ENCODE results near the gene UBE2D2.
"Not testable (repeated sequence)": the region's sequence is repeated elsewhere in the genome, so short reads cannot be mapped to it uniquely, and the experiment has no call there.

Gene UBE2D2

GRCh38 chr5:139527896-139528467 is 33.2 kb upstream of the UBE2D2 start:
- Mint-ChIP-seq H3K36me3 (peaks cover 13% of the 10 kb centered on the region), H3K4me3 (peak overlapping the region; percentile 44), H3K4me1 (peaks cover 41% of the 10 kb centered on the region)
- not testable (repeated sequence) for H3K27me3 Mint-ChIP-seq, H3K27ac Mint-ChIP-seq, ATAC-seq, H3K9me3 Mint-ChIP-seq

GRCh38 chr5:139528695-139529094 is 32.4 kb upstream of the UBE2D2 start:
- not testable (repeated sequence) for H3K27me3 Mint-ChIP-seq, H3K4me3 Mint-ChIP-seq, ATAC-seq, H3K9me3 Mint-ChIP-seq, H3K27ac Mint-ChIP-seq
- peaks cover 13% of the 10 kb centered on the region for H3K36me3 Mint-ChIP-seq
- H3K4me1 Mint-ChIP-seq: peaks cover 37% of the 10 kb centered on the region

DNA sequence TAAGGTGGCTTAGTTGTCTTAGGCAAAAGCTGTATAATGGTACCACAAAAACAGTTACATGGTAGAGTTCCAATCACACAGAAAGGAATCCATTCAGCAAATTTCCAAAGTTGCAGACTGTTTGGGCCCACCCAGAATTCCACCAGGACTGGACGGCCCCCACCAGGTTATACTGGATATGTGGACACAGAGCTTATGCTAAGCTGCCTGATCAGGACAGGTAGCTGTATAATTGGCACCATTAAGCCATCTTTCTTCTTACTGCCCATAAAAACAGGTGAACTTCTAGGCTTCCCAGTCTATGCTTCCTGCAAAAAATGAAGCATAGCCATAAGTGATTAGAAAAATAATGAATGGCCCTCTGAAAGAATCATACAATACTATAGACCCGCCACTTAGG is 31.1 kb upstream of the UBE2D2 start:
- H3K4me3 Mint-ChIP-seq, H3K27ac Mint-ChIP-seq, H3K9me3 Mint-ChIP-seq, ATAC-seq, H3K27me3 Mint-ChIP-seq: not testable (repeated sequence)
- peaks cover 23% of the 10 kb centered on the region for H3K4me1 Mint-ChIP-seq
- peaks cover 13% of the 10 kb centered on the region for H3K36me3 Mint-ChIP-seq

DNA sequence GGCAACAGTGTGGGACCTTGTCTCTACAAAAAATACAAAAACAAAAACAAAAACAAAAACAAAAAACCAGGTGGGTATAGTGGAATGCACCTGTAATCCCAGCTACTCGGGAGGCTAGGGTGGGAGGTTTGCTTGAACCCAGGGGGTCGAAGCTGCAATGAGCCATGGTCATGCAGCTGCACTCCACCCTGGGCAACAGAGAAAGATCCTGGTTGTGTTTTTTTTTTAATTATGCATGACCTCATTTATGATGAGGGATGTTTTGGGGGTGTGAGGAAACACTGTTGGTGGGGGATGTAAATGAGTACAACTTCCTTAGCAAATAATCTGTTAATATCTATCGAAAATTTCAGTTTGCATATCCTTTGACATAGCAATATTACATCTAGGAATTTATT is 29.4 kb upstream of the UBE2D2 start:
- H3K4me1 Mint-ChIP-seq: peaks cover 6% of the 10 kb centered on the region
- no peak overlapping the region for H3K4me3 Mint-ChIP-seq
- no peak for ATAC-seq
- peaks cover 13% of the 10 kb centered on the region for H3K36me3 Mint-ChIP-seq
- peaks cover 3% of the 10 kb centered on the region for H3K9me3 Mint-ChIP-seq
- peak overlapping the region; percentile 73 for H3K27ac Mint-ChIP-seq
- H3K27me3 Mint-ChIP-seq: peaks cover 7% of the 10 kb centered on the region

DNA sequence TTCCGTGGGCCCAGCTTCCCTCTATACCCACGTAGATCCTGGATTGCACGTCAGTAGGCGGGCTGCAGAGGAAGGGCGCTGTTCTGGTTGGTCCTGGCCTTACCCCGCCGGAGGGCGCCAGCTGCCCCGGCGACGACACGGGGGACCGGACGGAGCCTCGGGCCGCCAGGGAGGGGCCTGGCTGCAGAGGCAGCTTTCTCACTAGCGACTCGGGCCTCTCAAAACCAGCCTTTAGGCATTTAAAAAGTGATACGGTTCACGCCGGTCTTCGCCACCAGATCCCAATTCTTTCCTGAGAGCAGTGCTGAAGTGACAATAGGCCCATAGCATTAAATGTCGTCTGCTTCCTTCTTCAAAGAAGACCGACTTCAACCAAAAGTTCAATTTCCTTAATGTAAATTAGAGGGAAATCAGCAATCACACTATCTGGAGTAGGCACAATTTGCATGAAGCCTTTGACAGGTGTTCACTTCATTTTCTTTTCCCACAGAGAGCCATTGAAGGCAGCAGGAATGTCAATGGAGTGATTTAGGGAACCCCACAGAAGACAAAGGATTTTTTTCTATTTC is 17.6 kb upstream of the UBE2D2 start:
- no peaks in the 10 kb centered on the region for H3K27me3 Mint-ChIP-seq
- ATAC-seq: peak; percentile 98
- H3K27ac Mint-ChIP-seq: peak overlapping the region; percentile 75
- no peaks in the 10 kb centered on the region for H3K9me3 Mint-ChIP-seq
- H3K4me3 Mint-ChIP-seq: peak overlapping the region; percentile 65
- H3K4me1 Mint-ChIP-seq: peaks cover 10% of the 10 kb centered on the region
- no peaks in the 10 kb centered on the region for H3K36me3 Mint-ChIP-seq

- ATAC-seq, H3K27me3 Mint-ChIP-seq, H3K36me3 Mint-ChIP-seq, H3K9me3 Mint-ChIP-seq: not testable (repeated sequence)
- Mint-ChIP-seq H3K4me1 (peaks cover 14% of the 10 kb centered on the region), H3K27ac (peak overlapping the region; percentile 71), H3K4me3 (peak overlapping the region; percentile 60)
These were observed 14.5 kb upstream of the UBE2D2 start for GRCh38 chr5:139546593-139546992.

GRCh38 chr5:139549162-139549894 is 11.8 kb upstream of the UBE2D2 start:
- Mint-ChIP-seq H3K27ac (no peak overlapping the region), H3K4me1 (peaks cover 16% of the 10 kb centered on the region), H3K36me3 (no peaks in the 10 kb centered on the region), H3K9me3 (no peaks in the 10 kb centered on the region), H3K4me3 (no peak overlapping the region), H3K27me3 (no peaks in the 10 kb centered on the region)
- ATAC-seq: peak; percentile 57

GRCh38 chr5:139550051-139550872 is 10.9 kb upstream of the UBE2D2 start:
- ATAC-seq, H3K9me3 Mint-ChIP-seq, H3K36me3 Mint-ChIP-seq, H3K4me3 Mint-ChIP-seq, H3K27ac Mint-ChIP-seq, H3K27me3 Mint-ChIP-seq: not testable (repeated sequence)
- peaks cover 16% of the 10 kb centered on the region for H3K4me1 Mint-ChIP-seq

- peak overlapping the region; percentile 46 for H3K27ac Mint-ChIP-seq
- no peak overlapping the region for H3K4me3 Mint-ChIP-seq
- no peaks in the 10 kb centered on the region for H3K36me3 Mint-ChIP-seq
- H3K9me3 Mint-ChIP-seq: no peaks in the 10 kb centered on the region
- no peak for ATAC-seq
- H3K4me1 Mint-ChIP-seq: peaks cover 16% of the 10 kb centered on the region
- H3K27me3 Mint-ChIP-seq: no peaks in the 10 kb centered on the region
These were observed 9.8 kb upstream of the UBE2D2 start for GRCh38 chr5:139551191-139551889.

GRCh38 chr5:139552893-139553575 is 8.1 kb upstream of the UBE2D2 start:
- peaks cover 6% of the 10 kb centered on the region for H3K4me1 Mint-ChIP-seq
- no peak overlapping the region for H3K27ac Mint-ChIP-seq
- ATAC-seq: no peak
- H3K9me3 Mint-ChIP-seq: no peaks in the 10 kb centered on the region
- no peaks in the 10 kb centered on the region for H3K36me3 Mint-ChIP-seq
- no peak overlapping the region for H3K4me3 Mint-ChIP-seq
- no peaks in the 10 kb centered on the region for H3K27me3 Mint-ChIP-seq

DNA sequence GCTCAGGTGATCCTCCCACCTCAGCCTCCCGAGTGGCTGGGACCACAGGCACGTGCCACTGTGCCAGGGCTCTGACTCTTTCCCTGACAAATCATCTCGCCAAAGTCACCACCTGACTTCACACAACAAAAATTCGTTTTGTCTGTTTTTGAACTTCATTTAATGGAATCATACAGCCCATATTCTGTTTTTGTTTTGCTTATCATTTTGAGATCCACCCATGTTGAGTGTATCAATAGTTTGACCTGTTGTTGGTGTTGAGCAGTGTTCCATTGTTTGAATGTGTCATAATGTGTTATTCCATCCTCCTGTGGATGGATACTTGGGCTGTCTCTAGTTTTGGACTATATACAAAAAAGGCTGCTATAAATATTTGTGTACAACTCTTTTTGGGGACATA is 6.9 kb upstream of the UBE2D2 start:
- H3K4me3 Mint-ChIP-seq: no peak overlapping the region
- H3K27ac Mint-ChIP-seq: no peak overlapping the region
- ATAC-seq: no peak
- peaks cover 6% of the 10 kb centered on the region for H3K4me1 Mint-ChIP-seq
- H3K9me3 Mint-ChIP-seq: no peaks in the 10 kb centered on the region
- no peaks in the 10 kb centered on the region for H3K36me3 Mint-ChIP-seq
- no peaks in the 10 kb centered on the region for H3K27me3 Mint-ChIP-seq

DNA sequence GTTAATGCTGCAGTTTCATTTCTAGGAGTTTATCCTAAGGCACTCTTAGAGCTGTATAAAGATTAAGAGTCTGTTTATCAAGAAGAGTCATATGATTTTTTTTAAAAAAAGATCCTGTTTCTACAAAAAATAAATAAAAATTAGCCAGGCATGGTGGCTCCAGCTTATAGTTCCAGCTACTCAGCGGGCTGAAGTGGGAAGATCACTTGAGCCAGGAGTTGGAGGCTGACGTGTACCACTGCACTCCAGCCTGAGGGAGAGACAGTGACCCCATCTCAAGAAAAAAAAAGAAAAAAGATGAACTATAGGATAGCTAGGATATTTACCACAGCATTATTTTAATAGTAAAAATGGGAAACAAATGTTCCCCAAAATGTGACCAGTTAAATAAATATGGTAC is 3.3 kb upstream of the UBE2D2 start:
- no peak overlapping the region for H3K4me3 Mint-ChIP-seq
- peaks cover 9% of the 10 kb centered on the region for H3K36me3 Mint-ChIP-seq
- H3K4me1 Mint-ChIP-seq: peaks cover 16% of the 10 kb centered on the region
- no peak overlapping the region for H3K27ac Mint-ChIP-seq
- H3K27me3 Mint-ChIP-seq: no peaks in the 10 kb centered on the region
- ATAC-seq: no peak
- no peaks in the 10 kb centered on the region for H3K9me3 Mint-ChIP-seq

DNA sequence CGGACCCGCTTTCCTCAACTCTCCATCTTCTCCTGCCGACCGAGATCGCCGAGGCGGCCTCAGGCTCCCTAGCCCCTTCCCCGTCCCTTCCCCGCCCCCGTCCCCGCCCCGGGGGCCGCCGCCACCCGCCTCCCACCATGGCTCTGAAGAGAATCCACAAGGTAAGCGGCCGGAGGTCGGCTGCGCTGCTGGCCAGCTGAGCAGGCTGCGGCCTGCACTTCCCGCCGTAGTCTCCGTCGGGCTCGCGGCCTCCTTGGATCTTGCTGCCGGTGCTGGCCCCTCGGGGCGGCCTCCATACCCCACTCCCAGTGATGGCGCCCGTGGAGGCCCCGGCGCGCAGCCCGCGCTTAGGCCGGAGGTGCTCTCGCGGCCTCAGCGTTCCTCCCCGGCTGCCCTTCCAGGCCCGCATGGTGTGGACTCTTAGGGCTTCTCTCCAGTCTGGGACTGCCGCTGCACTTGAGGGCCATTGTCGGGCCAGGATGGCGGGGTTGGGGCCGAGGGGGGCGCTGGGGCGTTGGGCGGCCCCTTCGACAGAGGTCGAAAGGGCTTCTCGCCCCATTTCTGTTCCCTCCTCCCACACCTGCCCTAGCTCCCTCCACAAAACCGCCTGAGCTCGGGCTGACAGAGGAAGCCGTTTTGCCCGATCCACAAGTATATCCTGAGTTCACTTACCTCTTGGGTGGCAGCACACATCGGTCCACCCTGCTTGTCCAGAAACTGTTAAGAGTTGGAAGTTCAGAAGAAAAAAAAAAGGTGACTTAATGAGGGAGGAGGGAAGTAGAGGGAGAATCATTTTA is 714 bp downstream of the UBE2D2 start:
- Mint-ChIP-seq H3K27me3 (no peaks in the 10 kb centered on the region), H3K4me3 (peak overlapping the region; percentile 99), H3K9me3 (no peaks in the 10 kb centered on the region), H3K36me3 (peaks cover 12% of the 10 kb centered on the region), H3K4me1 (peaks cover 52% of the 10 kb centered on the region), H3K27ac (peak overlapping the region; percentile 87)
- peak; percentile 46 for ATAC-seq

DNA sequence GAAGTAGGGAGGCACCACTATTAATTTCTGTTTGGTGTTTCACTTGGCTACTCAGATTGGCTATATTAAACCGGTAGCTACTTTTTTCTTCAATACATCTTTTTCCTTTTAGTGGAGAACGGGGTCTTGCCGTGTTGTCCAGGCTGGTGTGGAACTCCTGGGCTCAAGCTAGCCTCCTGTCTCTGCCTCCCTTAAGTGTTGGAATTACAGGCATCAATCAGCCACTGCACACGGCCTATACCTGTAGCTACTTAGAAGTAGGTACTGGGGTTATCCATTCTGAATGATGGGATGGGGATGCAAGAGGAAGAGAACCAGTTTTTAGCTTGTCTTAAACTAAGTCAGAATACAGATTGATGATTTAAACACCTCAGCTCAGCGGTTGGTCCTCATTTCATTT is 1.7 kb downstream of the UBE2D2 start:
- peak overlapping the region; percentile 99 for H3K4me3 Mint-ChIP-seq
- H3K27ac Mint-ChIP-seq: peak overlapping the region; percentile 87
- ATAC-seq: no peak
- H3K27me3 Mint-ChIP-seq: no peaks in the 10 kb centered on the region
- H3K9me3 Mint-ChIP-seq: no peaks in the 10 kb centered on the region
- H3K4me1 Mint-ChIP-seq: peaks cover 60% of the 10 kb centered on the region
- peaks cover 12% of the 10 kb centered on the region for H3K36me3 Mint-ChIP-seq

All from stimulated activated memory B cell treated with anti-CD40 and anti-IgM and Interleukin-4, amounts not matched to agents 10 μg/mL and 1 μg/mL and 100 μg/mL, for 72 hours (primary cell).